Measurements from ENCODE around the gene RAC2.

The RAC2 gene

DNA sequence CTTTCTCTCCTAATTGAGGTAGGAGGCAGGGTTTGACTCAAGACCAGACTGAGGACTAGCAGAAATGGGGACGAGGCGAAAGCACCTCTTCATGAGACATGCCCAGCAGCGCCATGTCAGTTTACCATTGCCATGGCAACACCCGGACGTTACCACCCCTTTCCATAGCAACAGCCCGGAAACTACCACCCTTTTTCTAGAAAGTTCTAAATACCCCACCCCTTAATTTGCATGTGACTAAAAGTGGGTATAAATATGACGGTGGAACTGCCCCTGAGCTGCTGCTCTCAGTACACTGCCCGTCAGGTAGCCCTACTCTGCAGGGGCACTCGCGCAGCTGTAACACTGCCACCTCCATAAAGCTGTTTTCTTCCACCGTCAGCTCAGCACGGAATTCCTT is 5.9 kb upstream of the RAC2 start:
- DNase-seq (ENCODE audit: extremely low read depth, low read depth), result no peak
- no peak for TF ChIP-seq CTCF (IDR thresholded peaks at IDR 0.05; ENCODE audit: low read depth, low read length, missing control alignments)
- no peak overlapping the region for H3K4me3 ChIP-seq (replicated peaks; ENCODE audit: low read depth, low read length)

DNA sequence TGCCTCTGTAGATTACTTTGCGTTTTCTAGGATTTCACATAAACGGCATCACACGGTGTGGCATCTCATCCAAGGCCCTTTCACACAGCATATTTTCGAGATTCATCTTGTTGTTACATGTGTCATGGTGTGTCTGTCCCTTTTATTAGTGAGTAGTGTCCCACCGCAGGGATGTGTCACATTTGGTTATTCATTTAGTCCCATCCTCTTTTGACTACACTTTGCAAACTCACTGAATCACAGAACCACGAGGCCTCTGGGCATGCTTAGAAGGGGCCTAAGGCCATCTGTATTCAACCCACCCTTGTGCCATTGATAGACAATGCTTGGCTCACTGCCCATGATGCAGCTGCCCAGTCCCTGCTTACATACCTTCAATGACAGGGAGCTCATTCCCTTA is 4.2 kb upstream of the RAC2 start:
- no peak for DNase-seq (ENCODE audit: extremely low read depth, low read depth)
- H3K4me3 ChIP-seq (replicated peaks; ENCODE audit: low read depth, low read length), result no peak overlapping the region
- no peak for TF ChIP-seq CTCF (IDR thresholded peaks at IDR 0.05; ENCODE audit: low read depth, low read length, missing control alignments)

DNA sequence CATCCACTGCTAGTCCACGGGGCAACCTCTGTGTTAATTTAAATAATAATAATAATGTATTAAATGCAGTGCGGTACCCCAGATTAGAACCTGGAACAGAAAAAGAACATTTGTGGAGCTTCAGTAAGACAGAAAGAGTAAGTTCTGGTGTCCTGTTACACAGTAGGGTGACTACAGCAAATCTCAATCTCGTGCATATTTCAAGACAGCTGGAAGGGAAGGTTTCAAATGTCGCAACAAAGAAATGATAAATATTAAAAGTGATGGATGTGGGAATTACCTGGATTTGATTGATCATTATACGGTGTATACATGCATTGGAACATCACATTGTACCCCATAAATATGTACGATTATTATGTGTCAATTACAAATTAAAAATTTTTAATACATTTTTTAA is 1.7 kb upstream of the RAC2 start:
- no peak for DNase-seq (ENCODE audit: extremely low read depth, low read depth)
- no peak for TF ChIP-seq CTCF (IDR thresholded peaks at IDR 0.05; ENCODE audit: low read depth, low read length, missing control alignments)
- no peak overlapping the region for H3K4me3 ChIP-seq (replicated peaks; ENCODE audit: low read depth, low read length)

DNA sequence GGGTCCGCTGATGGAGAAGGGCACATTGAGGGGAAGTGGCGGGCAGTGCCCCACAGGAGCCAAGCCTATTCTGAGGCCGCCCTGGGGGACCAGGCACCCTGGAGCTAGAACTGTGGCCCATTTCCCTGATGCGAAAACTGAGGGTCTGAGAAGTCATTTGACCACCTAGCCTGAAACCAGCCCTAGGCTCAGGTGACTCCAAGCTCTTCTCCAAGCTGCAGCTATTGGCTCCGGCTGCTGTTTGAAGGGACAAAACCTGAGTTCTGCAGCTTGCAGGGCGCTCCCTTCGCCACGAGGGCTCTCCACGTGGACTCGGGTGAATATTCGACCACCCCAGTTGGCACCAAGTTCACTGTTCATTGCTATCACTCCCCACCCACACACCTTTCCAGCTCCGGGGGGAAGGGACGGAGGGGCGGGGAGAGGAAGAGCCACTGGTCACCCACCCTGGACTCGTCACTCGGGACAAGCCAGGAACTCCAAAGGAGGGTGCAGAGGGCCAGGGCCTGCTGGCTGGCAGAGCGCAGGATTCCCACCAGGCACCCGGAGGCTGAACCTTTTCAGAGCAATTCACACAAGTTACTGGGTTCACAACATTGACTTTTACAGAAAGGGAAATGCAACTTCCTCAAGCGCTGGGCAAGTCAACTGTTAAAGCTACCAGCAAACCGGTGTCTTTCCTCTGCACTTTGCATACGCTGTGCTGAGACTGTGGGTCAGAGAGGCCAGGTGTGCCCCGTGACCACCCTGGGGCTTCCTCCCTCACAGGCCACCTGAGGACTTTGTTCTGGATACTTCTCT is 1.1 kb upstream of the RAC2 start:
- no peak overlapping the region for H3K4me3 ChIP-seq (replicated peaks; ENCODE audit: low read depth, low read length)
- DNase-seq (ENCODE audit: extremely low read depth, low read depth), result no peak
- no peak for TF ChIP-seq CTCF (IDR thresholded peaks at IDR 0.05; ENCODE audit: low read depth, low read length, missing control alignments)

GRCh38 chr22:37243402-37244113 is 511 bp downstream of the RAC2 start:
- DNase-seq (ENCODE audit: extremely low read depth, low read depth), result no peak
- TF ChIP-seq CTCF (IDR thresholded peaks at IDR 0.05; ENCODE audit: low read depth, low read length, missing control alignments), result no peak
- H3K4me3 ChIP-seq (replicated peaks; ENCODE audit: low read depth, low read length), result peak overlapping the region; percentile 39

DNA sequence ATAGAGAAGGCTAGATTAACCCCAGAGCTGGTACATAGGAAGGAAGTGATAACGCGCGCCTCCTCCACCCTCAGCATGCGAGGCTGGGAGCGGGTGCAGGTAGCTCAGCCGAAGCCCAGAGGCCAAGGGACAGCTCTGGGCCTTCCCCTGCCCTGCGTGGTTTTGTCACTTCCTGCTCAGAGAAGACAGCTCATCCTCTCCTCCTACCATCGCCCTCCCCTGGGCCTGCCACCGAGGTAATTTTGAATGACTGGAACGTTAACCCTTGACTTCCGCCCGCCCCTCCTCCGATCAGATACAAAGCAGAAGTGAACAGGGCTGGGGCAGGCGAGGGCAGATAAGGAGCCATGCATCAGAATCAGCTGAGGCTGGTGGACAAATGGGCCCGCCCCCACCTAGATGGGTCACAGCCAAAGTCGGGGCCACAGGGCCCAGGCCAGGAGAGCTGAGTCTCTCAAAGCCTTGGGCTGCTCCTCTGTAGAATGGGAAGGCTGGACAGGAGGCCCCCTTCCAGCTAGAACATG is 1.6 kb downstream of the RAC2 start:
- no peak for DNase-seq (ENCODE audit: extremely low read depth, low read depth)
- TF ChIP-seq CTCF (IDR thresholded peaks at IDR 0.05; ENCODE audit: low read depth, low read length, missing control alignments), result no peak
- no peak overlapping the region for H3K4me3 ChIP-seq (replicated peaks; ENCODE audit: low read depth, low read length)
